IPS-20b (cell line): ENCODE results near the gene PDE6B.

Source experiments
- H3K27ac ChIP-seq: one replicate; pipeline ENCODE4 v1.5.1; 2013; ENCODE audit warnings: low read length
- H3K27me3 ChIP-seq: 2 replicates; pipeline ENCODE4 v1.6.1; 2013; ENCODE audit warnings: mild to moderate bottlenecking, low read length, inconsistent platforms; ENCODE audit not compliant: insufficient read depth
- H3K36me3 ChIP-seq: 2 replicates; pipeline ENCODE4 v1.6.1; 2013; ENCODE audit warnings: low read depth, mild to moderate bottlenecking, inconsistent platforms, low read length, moderate library complexity; ENCODE audit not compliant: insufficient read depth
- H3K4me1 ChIP-seq: 2 replicates; pipeline ENCODE4 v1.6.1; 2013; ENCODE audit warnings: mild to moderate bottlenecking, control low read depth, inconsistent platforms, low read length, moderate library complexity; ENCODE audit not compliant: insufficient read depth
- H3K4me3 ChIP-seq: 2 replicates; pipeline ENCODE4 v1.5.1; 2013; ENCODE audit warnings: mild to moderate bottlenecking, low read length, inconsistent platforms
- H3K9ac ChIP-seq: 2 replicates; pipeline ENCODE4 v1.6.1; 2013; ENCODE audit warnings: low read depth, mild to moderate bottlenecking, inconsistent platforms, low read length, moderate library complexity
- H3K9me3 ChIP-seq: 2 replicates; pipeline ENCODE4 v1.6.1; 2013; ENCODE audit warnings: mild to moderate bottlenecking, low read depth, low read length, inconsistent platforms; ENCODE audit not compliant: insufficient read depth

PDE6B gene

DNA sequence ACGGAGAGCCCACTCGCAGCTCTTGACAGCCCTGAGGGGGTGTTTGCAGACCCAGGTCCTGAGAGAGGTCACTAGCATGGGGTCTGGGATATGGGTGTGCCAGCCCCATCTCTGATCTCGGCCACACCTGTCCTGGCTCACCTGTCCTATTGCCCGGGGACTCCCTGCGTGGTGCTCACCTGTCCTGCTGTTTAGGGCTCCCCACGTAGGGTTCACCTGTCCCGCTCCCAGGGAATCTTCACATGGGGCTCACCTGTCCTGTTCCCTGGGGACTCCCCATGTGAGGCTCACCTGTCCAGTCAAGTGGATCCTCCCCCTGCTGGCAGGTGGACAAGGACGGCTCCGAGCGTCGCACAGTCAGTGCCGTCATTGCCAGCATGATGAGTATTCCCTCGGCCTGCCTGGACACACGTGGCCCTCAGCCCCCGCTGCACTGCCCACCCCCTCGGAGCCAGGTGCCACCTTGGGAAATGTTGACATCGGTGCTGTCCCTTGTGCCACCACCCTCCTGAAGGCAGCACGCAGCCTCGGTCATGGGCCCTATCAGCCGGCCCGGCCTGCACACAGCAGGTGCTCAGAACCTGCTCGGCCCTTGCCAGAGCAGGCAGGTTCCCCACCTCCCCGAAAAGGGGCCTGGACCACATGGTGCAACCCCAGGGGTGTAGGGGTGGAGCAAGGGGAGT, 57.3 kb downstream of the PDE6B start:
- Histone ChIP-seq H3K9ac (no peak overlapping the region), H3K9me3 (no peaks in the 10 kb centered on the region), H3K4me3 (no peak overlapping the region), H3K4me1 (peaks cover 5% of the 10 kb centered on the region), H3K27me3 (peaks cover 6% of the 10 kb centered on the region; the same call in 1 of the 2 replicates), H3K36me3 (no peaks in the 10 kb centered on the region), H3K27ac (no peak overlapping the region)

DNA sequence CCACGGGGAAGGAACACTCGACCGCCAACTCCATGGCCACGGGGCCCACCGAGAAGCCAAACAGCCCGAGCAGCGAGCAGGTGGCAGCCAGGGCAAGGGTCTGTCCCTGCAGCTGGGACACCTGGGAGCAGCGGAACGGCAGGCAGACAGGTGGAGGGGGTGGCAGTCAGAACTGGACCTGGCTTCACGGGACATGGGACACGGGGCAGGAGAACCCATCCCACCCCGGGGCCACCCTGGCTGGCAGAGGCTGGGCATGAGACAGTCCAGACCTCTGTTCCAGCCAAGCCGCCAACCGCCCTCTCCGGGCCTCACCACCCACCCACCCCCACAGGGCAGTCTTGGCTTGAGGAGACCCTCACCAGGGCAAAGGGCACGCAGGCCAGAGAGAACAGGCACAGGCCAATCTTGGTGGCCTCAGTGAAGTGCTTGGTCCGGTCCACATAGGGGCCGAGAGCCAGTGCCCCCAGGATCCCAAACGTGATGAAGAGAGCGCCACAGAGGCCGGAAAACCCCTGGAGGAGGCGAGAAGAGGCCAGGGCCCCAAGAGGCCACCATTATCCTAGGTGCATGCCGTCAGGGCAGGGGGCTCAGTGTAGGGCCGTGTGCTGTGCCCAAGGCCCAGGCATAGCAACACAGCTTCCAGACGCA, 58.0 kb downstream of the PDE6B start:
- Histone ChIP-seq H3K27ac (no peak overlapping the region), H3K9me3 (no peaks in the 10 kb centered on the region), H3K27me3 (peaks cover 13% of the 10 kb centered on the region; the same call in 1 of the 2 replicates), H3K4me1 (peaks cover 5% of the 10 kb centered on the region), H3K9ac (no peak overlapping the region), H3K4me3 (no peak overlapping the region), H3K36me3 (no peaks in the 10 kb centered on the region)

DNA sequence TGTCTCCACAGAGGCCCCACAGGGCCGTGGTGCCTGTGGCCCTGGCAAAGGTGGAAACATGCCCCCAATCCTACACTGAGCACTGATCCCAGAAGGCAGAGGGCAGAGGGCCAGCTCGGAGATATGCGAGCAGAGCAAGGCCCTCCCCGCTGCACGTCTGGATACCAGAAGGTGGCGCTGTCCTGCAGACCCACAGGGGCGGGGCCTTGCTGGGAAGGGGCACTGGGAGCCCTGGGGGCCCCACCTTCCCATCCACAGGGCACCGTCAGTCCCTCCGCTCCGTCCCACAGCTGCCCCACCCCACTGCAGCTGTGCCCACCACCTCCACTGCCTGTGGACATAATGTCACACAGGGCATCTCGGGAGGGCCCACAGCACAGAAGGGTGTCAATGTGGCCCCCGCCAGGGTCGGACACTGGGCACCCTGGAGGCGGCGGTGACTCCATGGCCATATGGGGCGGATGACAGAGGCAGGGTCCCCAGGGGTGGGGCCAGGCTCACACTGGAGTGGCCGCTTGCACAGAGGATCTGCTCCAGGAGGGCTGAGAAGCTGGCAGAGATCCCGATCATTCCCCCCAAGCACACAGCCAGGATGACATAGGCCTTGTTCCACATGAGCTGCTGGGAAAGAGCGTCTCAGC, 58.7 kb downstream of the PDE6B start:
- H3K4me3 ChIP-seq: no peak overlapping the region
- H3K4me1 ChIP-seq: peaks cover 5% of the 10 kb centered on the region
- H3K9ac ChIP-seq: no peak overlapping the region
- H3K27me3 ChIP-seq: peaks cover 8% of the 10 kb centered on the region; the same call in 1 of the 2 replicates
- H3K36me3 ChIP-seq: no peaks in the 10 kb centered on the region
- H3K9me3 ChIP-seq: no peaks in the 10 kb centered on the region
- no peak overlapping the region for H3K27ac ChIP-seq

DNA sequence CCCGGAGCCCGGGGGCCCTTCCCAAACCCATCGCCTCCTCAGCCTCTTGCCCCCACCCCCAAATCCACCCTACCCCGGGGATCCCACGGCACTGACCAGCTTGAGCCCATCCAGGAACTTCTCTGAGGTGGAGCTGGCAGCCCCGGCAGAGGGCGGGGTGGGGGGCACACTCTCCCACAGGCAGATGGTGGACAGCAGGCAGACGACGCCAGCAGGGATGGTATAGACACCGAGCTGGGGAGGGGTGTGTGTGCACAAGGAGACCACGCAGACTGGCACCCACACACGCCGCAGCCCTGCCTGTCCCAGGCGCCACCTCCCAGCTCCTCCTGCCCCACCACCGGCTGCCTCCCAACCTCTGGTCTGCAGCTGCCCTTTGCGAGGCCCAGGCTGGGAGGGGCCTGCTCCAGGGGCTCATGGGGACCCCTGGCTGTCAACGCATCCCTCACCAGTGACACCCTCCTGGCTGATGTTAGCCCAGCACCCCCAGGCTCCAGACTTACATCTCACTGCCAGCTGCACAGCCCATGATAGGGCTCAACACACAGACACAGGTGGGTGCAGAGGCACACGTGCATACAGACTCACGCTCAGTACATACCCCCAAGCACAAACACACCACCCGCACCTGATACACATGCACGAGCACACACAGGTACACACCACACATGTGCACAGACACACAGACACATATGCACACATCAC, 59.4 kb downstream of the PDE6B start:
- H3K9me3 ChIP-seq: no peaks in the 10 kb centered on the region
- no peak overlapping the region for H3K9ac ChIP-seq
- no peak overlapping the region for H3K4me3 ChIP-seq
- peaks cover 15% of the 10 kb centered on the region; the same call in 1 of the 2 replicates for H3K27me3 ChIP-seq
- H3K4me1 ChIP-seq: peaks cover 9% of the 10 kb centered on the region
- H3K36me3 ChIP-seq: no peaks in the 10 kb centered on the region
- no peak overlapping the region for H3K27ac ChIP-seq

DNA sequence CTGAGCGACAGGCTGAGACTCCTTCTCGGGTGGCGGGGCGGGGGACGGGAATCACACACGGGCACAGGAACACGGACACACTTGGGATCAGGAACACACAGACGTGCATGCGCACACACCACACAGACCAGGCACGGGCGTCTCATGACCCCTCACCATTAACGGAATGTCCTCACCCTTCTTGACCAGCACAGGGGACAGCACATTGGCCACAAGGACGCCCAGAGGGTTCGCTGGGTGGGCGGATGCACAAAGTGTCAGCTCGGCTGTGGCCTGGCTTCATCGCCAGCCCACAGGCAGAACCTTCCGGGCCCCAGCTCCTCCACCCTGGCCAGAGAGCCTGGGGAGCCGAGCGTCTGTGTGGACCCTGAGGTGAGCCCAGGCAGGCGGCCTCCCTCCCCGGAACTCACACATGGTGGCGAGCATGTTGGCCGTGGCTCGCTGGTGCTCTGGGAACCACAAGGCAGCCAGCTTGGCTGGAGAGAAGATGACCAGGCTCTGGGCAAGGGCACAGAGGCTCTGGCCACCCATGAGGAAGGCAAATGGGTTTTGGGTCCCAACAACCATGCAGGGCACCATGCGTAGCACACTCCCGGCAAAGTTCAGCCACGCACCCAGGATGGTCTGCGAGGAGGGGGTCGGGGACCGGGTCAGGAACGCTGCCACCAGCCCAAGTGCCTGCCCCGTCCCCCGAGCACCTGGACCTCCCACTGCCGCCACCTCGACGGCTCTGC, 60.5 kb downstream of the PDE6B start:
- peaks cover 19% of the 10 kb centered on the region; the same call in 1 of the 2 replicates for H3K27me3 ChIP-seq
- H3K4me3 ChIP-seq: no peak overlapping the region
- H3K4me1 ChIP-seq: peaks cover 5% of the 10 kb centered on the region; the same call in 1 of the 2 replicates
- no peak overlapping the region for H3K9ac ChIP-seq
- no peak overlapping the region for H3K27ac ChIP-seq
- no peaks in the 10 kb centered on the region for H3K36me3 ChIP-seq
- H3K9me3 ChIP-seq: no peaks in the 10 kb centered on the region

DNA sequence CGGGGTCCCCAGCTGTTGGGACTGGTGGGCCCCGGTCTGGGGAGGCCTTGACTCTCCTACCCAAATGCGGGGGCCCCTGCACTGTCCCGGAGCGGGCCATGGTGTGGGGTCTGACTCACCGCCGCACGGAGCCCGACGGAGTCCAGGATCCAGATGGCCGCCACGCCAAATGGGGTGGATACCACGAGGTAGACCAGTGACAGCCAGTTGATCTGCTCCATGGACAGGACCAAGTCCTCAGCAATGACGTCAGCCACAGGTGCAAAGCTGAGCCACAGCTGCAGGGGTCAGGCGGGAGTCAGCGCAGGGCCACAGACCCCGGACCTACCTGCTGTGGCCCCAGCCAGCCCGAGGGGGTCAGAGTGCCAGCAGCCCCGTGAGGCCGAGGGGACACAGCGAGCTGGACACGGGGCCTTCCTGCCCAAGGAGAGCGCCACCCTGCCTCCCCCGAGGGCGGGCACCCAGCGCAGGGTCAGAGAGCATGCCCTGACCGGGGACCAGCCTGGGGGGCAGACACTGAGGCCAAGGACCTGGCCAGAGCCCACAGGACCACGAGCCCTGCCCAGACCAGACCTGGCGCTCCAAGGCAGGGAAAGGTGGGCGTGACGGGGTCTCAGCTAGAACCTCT, 61.2 kb downstream of the PDE6B start:
- Histone ChIP-seq H3K4me3 (no peak overlapping the region), H3K9me3 (no peaks in the 10 kb centered on the region), H3K4me1 (peaks cover 5% of the 10 kb centered on the region; the same call in 1 of the 2 replicates), H3K27ac (no peak overlapping the region), H3K9ac (no peak overlapping the region), H3K36me3 (no peaks in the 10 kb centered on the region), H3K27me3 (peaks cover 19% of the 10 kb centered on the region; the same call in 1 of the 2 replicates)

DNA sequence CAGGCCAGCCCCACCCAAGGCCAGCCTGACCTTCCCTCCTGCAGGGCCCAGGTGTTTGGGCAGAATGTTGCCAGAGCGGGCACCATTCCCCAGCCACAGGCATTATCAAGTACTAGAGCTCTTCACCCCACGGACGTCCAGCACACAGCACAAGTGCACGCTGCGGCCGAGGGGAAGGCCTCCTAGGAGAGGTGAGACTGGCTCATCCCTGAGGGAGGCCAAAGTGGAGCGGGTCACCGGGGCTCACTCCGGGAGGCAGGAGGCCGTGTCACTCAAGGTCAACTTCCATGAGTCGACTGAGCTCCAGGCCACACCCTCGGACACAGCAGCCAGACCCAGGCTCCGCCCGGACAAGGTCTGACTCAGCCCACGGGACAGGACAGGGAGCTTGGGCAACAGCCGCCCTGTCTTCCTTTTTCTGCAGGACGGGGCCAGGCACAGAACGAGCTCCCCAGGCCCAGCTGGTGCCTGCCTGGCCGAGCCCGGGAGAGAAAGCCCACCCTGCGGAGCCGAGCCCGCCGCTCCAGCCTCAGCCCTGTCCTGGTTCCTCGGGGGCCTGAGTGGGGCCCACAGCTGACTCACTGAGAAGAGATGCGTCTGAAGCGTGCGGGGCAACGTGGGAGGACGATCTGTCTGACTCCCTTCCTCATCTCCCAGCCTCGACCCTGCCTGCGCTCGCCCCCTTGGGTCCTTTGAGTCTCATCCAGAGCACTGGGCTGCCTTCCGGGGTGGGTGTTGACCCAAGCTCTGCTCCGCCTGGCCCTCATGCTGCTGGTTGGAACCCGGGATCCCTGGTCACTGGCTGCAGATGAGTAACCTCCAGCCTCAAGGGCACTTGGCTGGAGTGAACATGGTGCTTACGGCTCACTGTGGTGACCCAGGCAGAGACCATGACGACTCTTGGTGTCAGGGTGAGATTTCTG, 61.9 kb downstream of the PDE6B start:
- H3K4me3 ChIP-seq: no peak overlapping the region
- H3K27ac ChIP-seq: no peak overlapping the region

DNA sequence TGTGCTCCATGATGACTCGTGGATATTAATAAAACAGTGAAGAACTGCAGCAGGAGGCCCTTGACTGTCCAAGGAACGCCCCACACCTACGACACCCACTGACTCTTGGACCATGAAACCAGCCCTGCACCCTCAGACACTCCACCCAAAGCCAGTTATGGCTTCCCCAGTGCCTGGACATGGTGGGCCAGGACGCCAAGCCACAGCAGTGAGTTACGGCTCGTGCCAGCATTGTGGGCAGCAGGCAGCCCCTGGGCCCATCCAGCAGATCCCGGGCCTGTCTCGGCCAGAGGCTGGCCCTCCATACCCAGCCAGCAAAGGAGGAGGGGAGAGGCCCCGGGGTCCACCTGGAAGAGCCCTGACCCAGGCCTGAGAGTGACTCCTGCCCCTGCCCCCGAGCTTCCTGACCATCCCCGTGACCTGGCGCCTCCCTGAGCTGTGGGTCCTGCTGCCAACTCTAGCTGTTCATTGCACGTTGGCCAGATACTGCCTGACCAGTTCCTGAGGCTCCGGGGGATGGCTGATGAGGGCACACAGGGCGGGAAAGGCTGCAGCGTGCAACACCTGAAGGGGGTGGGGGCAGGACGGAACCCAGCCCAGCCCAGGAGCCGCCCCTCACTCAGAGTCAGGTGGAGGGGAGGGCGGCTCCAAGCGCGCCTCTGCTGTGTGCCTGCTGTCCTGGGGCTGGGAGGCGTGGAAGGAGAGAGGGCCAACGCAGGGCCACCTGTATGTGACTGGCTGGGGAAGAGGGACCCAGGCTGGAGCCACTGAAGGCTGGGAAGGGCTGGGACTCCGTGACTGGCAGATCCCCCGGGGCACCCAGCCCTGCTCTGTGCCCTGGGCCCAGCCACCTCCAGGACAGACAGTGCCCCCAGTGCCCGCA, 62.8 kb downstream of the PDE6B start:
- no peaks in the 10 kb centered on the region for H3K36me3 ChIP-seq
- peak overlapping the region; percentile 41; the same call in 1 of the 2 replicates for H3K9ac ChIP-seq
- H3K4me1 ChIP-seq: peaks cover 5% of the 10 kb centered on the region
- H3K27ac ChIP-seq: no peak overlapping the region
- no peaks in the 10 kb centered on the region for H3K9me3 ChIP-seq
- H3K4me3 ChIP-seq: peak overlapping the region; percentile 60
- H3K27me3 ChIP-seq: peaks cover 19% of the 10 kb centered on the region; the same call in 1 of the 2 replicates

More for the DNA sequence above, 61.9 kb downstream of the PDE6B start:
- Histone ChIP-seq H3K9me3 (no peaks in the 10 kb centered on the region), H3K27me3 (peaks cover 19% of the 10 kb centered on the region; the same call in 1 of the 2 replicates), H3K36me3 (no peaks in the 10 kb centered on the region), H3K9ac (no peak overlapping the region), H3K4me1 (peaks cover 5% of the 10 kb centered on the region; the same call in 1 of the 2 replicates)

DNA sequence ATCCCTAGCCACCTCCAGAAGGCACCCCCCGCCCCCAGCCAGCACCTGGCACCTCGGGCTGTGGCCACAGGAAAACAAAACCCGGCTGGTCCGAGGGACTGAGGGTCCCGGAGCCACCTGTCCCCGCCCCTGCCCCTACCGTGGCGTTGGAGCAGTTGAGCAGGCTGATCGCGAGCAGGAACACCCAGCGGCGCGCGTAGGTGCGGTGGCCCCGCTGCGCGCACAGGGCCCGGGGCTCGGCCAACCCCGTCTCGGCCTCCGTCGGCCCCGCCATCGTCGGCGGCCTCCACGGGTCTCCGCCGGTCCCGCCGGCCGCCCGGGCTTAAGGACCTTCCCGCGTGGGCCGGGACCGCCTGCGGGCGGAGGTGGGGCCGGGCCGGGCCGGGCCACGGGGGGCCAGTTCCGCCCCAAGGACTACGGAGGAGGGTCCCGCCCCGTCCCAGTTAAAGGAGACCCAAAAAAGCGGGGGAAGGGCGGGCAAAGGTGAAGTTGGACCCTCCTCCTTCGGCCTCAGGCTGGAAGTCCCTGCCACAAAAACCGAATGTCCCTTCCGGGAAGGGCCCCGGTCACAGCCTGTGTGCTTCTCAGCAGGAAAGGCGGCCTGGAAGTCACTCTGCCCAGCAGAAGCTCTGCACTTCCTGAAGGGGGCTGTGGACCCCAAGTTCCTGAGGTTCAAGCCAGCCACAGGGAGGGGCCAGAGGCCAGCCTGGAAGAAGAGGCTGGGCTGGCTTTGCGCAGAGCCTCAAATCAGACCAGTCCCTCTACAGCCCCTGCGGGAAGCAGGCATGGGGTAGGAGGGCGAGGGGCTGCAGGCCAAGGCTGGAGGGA, 63.7 kb downstream of the PDE6B start, which contains the start of gene SLC49A3:
TSS of gene SLC49A3 (minus strand) at position 298 of the 828 bp plus-strand sequence. CDS start at position 274, 24 bp downstream.
- H3K27me3 ChIP-seq: peaks cover 19% of the 10 kb centered on the region; the same call in 1 of the 2 replicates
- peak within 1 kb of the TSS; percentile 60 for H3K4me3 ChIP-seq
- no peaks in the 10 kb centered on the region for H3K36me3 ChIP-seq
- no peaks in the 10 kb centered on the region for H3K9me3 ChIP-seq
- peaks cover 5% of the 10 kb centered on the region for H3K4me1 ChIP-seq
- H3K27ac ChIP-seq: no peak within 1 kb of the TSS
- peak within 1 kb of the TSS; percentile 55; the same call in 1 of the 2 replicates for H3K9ac ChIP-seq
